Astrocyte (in vitro differentiated cells and primary cell): ENCODE data around the gene SPG21.

ENCODE experiments used
- EZH2 ChIP-seq: IDR thresholded peaks from 2 replicates; pipeline ENCODE4 v1.6.1; 2012; ENCODE audit warnings: mild to moderate bottlenecking, low read length, inconsistent platforms; ENCODE audit not compliant: insufficient read depth
- TF ChIP-seq, protein P1 (sequence below): IDR thresholded peaks from 2 replicates; pipeline ENCODE4 v1.5.1; 2011; ENCODE audit warnings: low read depth, mild to moderate bottlenecking, inconsistent platforms, low read length, moderate library complexity; ENCODE audit not compliant: insufficient read depth

DNA sequence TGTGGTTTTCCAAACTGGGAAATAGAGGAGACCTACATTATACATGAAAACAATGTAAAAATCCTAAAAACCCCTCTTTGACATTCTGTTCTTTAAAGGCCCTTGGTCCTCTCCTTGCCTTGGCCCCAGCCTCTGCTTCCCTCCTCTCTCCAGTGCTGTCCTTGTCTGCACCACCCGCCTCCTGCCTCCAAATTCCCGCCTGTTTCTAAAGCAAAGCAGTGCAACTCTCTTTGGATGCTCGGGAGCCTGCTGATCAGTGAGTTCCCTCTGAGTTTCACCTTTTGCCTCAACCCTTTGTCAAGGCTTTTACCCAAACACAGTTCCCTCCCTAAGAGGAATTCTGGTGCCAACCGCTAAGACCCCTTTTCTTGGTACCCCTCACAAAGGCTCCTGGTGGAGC lies 70.0 kb downstream of the SPG21 start:
- TF ChIP-seq, protein P1, sequence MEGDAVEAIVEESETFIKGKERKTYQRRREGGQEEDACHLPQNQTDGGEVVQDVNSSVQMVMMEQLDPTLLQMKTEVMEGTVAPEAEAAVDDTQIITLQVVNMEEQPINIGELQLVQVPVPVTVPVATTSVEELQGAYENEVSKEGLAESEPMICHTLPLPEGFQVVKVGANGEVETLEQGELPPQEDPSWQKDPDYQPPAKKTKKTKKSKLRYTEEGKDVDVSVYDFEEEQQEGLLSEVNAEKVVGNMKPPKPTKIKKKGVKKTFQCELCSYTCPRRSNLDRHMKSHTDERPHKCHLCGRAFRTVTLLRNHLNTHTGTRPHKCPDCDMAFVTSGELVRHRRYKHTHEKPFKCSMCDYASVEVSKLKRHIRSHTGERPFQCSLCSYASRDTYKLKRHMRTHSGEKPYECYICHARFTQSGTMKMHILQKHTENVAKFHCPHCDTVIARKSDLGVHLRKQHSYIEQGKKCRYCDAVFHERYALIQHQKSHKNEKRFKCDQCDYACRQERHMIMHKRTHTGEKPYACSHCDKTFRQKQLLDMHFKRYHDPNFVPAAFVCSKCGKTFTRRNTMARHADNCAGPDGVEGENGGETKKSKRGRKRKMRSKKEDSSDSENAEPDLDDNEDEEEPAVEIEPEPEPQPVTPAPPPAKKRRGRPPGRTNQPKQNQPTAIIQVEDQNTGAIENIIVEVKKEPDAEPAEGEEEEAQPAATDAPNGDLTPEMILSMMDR = no peak
- TF ChIP-seq EZH2 = no peak
